ENCODE data around the gene PER3. TPM values are rescaled to one million over a fixed set of nuclear protein-coding genes. Genes with fewer than 3 reads are reported as not detected.

Gene PER3
- total RNA-seq, 4 donors from 2014 or later = 3.8 to 23.9 (median 12.9) TPM

DNA sequence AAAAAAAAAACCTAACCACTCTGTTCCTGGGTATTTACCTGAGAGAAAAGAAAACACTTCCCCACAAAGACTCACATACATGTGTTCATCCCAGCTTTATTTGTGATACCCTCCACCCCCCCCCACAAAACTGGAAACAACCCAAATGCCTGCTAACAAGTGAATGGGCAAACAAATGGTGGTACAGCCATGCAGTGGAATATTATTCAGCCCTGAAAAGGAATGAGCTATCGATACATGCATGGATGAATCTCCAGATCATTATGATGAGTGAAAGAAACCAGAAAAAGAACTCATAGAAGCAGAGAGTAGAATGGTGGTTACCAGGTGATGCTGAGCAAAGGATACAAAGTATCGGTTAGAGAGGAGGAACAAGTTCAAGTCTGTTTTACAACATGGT is 106.8 kb downstream of the PER3 start:
- Histone ChIP-seq H3K27me3 (peaks cover 18% of the 10 kb centered on the region), H3K9me3 (no peaks in the 10 kb centered on the region), H3K4me1 (peaks cover 0 to 4% (median 0%) of the 10 kb centered on the region in 4 donors), H3K36me3 (no peaks in the 10 kb centered on the region), H3K4me3 (no peak overlapping the region), H3K27ac (no peak overlapping the region)
- no peak for TF ChIP-seq CTCF (IDR thresholded peaks at IDR 0.05)
- no peak for TF ChIP-seq POLR2AphosphoS5 (IDR thresholded peaks at IDR 0.05)
- TF ChIP-seq EP300 (IDR thresholded peaks at IDR 0.05; ENCODE audit: low read depth) = no peak
- TF ChIP-seq POLR2A (IDR thresholded peaks at IDR 0.05) = no peak
- intact Hi-C loops (cut with DNase I; ENCODE audit: low total_unique reads) = loop anchor here (10.0 kb wide), 1 partner anchor 226 kb away; no protein-coding TSS in a partner anchor
- 98 to 100% methylated on average over 2 of the region's 2 CpGs for WGBS, 2 donors (ENCODE audit: low coverage in 1 of 2)
- in situ Hi-C loops (cut with MboI; ENCODE audit: low pct_ligation_motif_present in 1 of 4, low pct_unique_long_range_greater_than_20kb in 1 of 4, low sequenced_read_pairs in 3 of 4) = no loop called here
- no peak for DNase-seq

DNA sequence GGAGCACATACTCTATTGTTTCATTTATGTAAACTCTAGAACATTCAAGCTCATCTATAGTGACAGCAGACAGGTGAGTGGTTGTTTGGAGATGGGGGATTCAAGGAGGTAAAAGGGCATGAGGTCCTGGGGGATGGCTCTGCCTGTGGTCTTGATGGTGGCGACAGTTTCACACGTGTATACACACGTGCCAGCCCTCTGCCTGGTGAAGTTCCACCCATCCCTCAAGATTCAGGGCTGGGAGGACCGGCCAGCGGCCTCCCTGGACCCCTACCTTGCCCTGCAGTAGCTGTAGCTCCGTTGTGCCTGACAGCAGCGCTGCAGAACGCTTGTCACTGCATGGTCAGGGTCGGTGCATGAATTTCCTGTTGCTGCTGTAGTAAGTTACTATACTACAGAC is 107.7 kb downstream of the PER3 start:
- intact Hi-C loops (cut with DNase I; ENCODE audit: low total_unique reads) = loop anchor here (10.0 kb wide), 1 partner anchor 227 kb away; no protein-coding TSS in a partner anchor
- H3K4me1 ChIP-seq = no peaks in the 10 kb centered on the region
- no peak overlapping the region for H3K27ac ChIP-seq
- 59 to 72% methylated on average over 3 to 9 of the region's 9 CpGs for WGBS, 2 donors (ENCODE audit: low coverage in 1 of 2)
- in situ Hi-C loops (cut with MboI; ENCODE audit: low pct_ligation_motif_present in 1 of 4, low pct_unique_long_range_greater_than_20kb in 1 of 4, low sequenced_read_pairs in 3 of 4) = no loop called here
- H3K9me3 ChIP-seq = no peaks in the 10 kb centered on the region
- H3K36me3 ChIP-seq = no peaks in the 10 kb centered on the region
- no peak overlapping the region for H3K4me3 ChIP-seq
- TF ChIP-seq POLR2A (IDR thresholded peaks at IDR 0.05) = no peak
- TF ChIP-seq POLR2AphosphoS5 (IDR thresholded peaks at IDR 0.05) = no peak
- TF ChIP-seq EP300 (IDR thresholded peaks at IDR 0.05; ENCODE audit: low read depth) = no peak
- no peak for TF ChIP-seq CTCF (IDR thresholded peaks at IDR 0.05)
- no peak for DNase-seq
- H3K27me3 ChIP-seq = peaks cover 14% of the 10 kb centered on the region

DNA sequence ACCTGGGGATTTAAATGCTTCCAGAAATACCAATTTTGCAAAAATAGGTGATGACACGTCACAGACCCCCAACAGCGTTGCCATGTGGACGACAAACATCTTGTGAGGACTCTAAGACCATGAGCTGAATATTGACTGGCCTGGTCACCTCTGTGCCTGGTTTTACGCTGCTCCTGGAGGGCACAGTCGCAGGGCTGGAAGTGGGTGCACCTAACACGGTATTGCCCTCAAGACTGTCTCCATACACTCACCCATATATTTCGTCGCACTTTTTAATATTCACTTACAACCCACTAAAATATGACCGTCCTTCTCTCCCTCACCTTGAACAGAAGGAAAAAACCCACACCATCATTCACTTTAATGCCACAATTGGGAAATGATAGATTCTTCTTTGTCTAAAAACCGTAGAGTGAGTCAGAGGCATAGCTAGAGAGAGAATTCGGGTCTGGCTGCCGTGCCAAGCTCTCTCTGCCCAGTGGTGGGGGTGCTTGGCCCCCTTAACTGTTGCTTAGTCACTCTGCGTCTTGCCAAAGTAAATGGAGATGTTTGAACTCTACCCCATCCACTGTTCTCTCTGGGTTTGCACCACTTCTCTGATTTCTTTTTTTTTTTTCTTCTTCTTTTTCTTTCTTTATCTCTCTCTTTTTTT is 109.6 kb downstream of the PER3 start:
- Histone ChIP-seq H3K36me3 (no peaks in the 10 kb centered on the region), H3K9me3 (no peaks in the 10 kb centered on the region), H3K4me3 (no peak overlapping the region), H3K27ac (no peak overlapping the region), H3K27me3 (peaks cover 8% of the 10 kb centered on the region), H3K4me1 (no peaks in the 10 kb centered on the region)
- TF ChIP-seq CTCF (IDR thresholded peaks at IDR 0.05) (no peak), POLR2A (IDR thresholded peaks at IDR 0.05) (no peak), POLR2AphosphoS5 (IDR thresholded peaks at IDR 0.05) (no peak), EP300 (IDR thresholded peaks at IDR 0.05; ENCODE audit: low read depth) (no peak)
- intact Hi-C loops (cut with DNase I; ENCODE audit: low total_unique reads) (loop anchor here (10.0 kb wide), 1 partner anchor 229 kb away; no protein-coding TSS in a partner anchor), in situ Hi-C loops (cut with MboI; ENCODE audit: low pct_ligation_motif_present in 1 of 4, low pct_unique_long_range_greater_than_20kb in 1 of 4, low sequenced_read_pairs in 3 of 4) (no loop called here)
- WGBS, 2 donors (ENCODE audit: low coverage in 1 of 2) = 82 to 92% methylated on average over 9 to 13 of the region's 13 CpGs
- no peak for DNase-seq

Other genes starting within 250 kb of the PER3 start
- gene VAMP3, start 13.0 kb upstream of the PER3 start, total RNA-seq = 10 to 100 TPM; 81.1 to 91.8 (median 85.5) TPM
- not detected for gene UTS2, start 68.8 kb downstream of the PER3 start, total RNA-seq
- under 1 TPM in 1 of 4 donors, not detected in 3; 0.48 TPM for gene TNFRSF9, start 156.5 kb downstream of the PER3 start, total RNA-seq
- 100 to 1,000 TPM in 1 of 4 donors, 10 to 100 TPM in 3; 40.4 to 103 (median 82.8) TPM for gene PARK7, start 177.4 kb downstream of the PER3 start, total RNA-seq
- 100 to 1,000 TPM in 1 of 4 donors, 10 to 100 TPM in 2, 1 to 10 TPM in 1; 10.0 to 101 (median 70.0) TPM for gene ERRFI1, start 242.0 kb downstream of the PER3 start, total RNA-seq